ENCODE measurements around the gene RCHY1. TPM values are rescaled to one million over a fixed set of nuclear protein-coding genes. Genes with fewer than 3 reads are reported as not detected.
"Not testable (repeated sequence)": the region's sequence is repeated elsewhere in the genome, so short reads cannot be mapped to it uniquely, and the experiment has no call there.

Gene RCHY1
- total RNA-seq, 2 experiments from 2014 or later: 20.0 to 25.3 TPM

- H3K4me1 Mint-ChIP-seq (ENCODE audit: low read depth); H3K9me3 Mint-ChIP-seq (ENCODE audit: insufficient read depth); POLR2A ChIA-PET; H3K27me3 Mint-ChIP-seq (ENCODE audit: low read depth); H3K4me3 Mint-ChIP-seq; ATAC-seq; H3K27ac Mint-ChIP-seq; DNase-seq: not testable (repeated sequence)
- peaks cover 23% of the 10 kb centered on the region for H3K36me3 Mint-ChIP-seq (ENCODE audit: low read depth)
- CTCF ChIA-PET: interaction anchor here (1.3 kb wide), 1 partner anchor 11 kb away, joined by 3 read pairs; no protein-coding TSS in a partner anchor
These were observed 23.1 kb upstream of the RCHY1 start for GRCh38 chr4:75537308-75537707.

DNA sequence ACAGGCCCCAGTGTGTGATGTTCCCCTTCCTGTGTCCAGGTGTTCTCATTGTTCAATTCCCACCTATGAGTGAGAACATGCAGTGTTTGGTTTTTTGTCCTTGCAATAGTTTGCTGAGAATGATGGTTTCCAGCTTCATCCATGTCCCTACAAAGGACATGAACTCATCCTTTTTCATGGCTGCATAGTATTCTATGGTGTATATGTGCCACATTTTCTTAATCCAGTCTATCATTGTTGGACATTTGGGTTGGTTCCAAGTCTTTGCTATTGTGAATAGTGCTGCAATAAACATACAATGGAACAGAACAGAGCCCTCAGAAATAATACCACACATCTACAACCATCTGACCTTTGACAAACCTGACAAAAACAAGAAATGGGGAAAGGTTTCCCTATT lies 19.7 kb upstream of the RCHY1 start:
- DNase-seq; H3K4me3 Mint-ChIP-seq; H3K9me3 Mint-ChIP-seq (ENCODE audit: insufficient read depth); POLR2A ChIA-PET; CTCF ChIA-PET; H3K4me1 Mint-ChIP-seq (ENCODE audit: low read depth); H3K27me3 Mint-ChIP-seq (ENCODE audit: low read depth); H3K27ac Mint-ChIP-seq; ATAC-seq: not testable (repeated sequence)
- H3K36me3 Mint-ChIP-seq (ENCODE audit: low read depth): peaks cover 45% of the 10 kb centered on the region

DNA sequence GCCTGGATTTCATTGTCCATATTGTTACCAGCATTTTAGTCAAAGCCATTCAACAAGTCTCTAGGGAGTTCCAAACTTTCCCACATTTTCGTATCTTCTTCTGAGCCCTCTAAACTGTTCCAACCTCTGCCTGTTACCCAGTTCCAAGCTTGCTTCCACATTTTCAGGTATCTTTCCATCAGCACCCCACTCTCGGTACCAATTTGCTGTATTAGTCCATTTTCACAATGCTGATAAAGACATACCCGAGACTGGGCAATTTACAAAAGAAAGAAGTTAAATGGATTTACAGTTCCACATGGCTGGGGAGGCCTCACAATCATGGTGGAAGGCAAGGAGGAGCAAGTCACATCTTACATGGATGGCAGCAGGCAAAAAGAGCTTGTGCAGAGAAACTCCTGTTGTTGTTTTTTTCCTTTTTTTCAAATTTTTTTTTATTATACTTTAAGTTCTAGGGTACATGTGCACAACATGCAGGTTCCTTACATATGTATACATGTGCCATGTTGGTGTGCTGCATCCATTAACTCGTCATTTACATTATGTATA lies 19.2 kb upstream of the RCHY1 start:
- DNase-seq; H3K27ac Mint-ChIP-seq; CTCF ChIA-PET; H3K4me3 Mint-ChIP-seq; H3K4me1 Mint-ChIP-seq (ENCODE audit: low read depth); ATAC-seq; H3K27me3 Mint-ChIP-seq (ENCODE audit: low read depth); POLR2A ChIA-PET; H3K9me3 Mint-ChIP-seq (ENCODE audit: insufficient read depth): not testable (repeated sequence)
- peaks cover 45% of the 10 kb centered on the region for H3K36me3 Mint-ChIP-seq (ENCODE audit: low read depth)

- H3K27ac Mint-ChIP-seq; H3K9me3 Mint-ChIP-seq (ENCODE audit: insufficient read depth); CTCF ChIA-PET; H3K4me1 Mint-ChIP-seq (ENCODE audit: low read depth); H3K27me3 Mint-ChIP-seq (ENCODE audit: low read depth); H3K4me3 Mint-ChIP-seq; ATAC-seq; DNase-seq: not testable (repeated sequence)
- POLR2A ChIA-PET: interaction anchor here (1.0 kb wide), 1 partner anchor 17 kb away, joined by 3 read pairs; no protein-coding TSS in a partner anchor
- H3K36me3 Mint-ChIP-seq (ENCODE audit: low read depth): peaks cover 54% of the 10 kb centered on the region
These were observed 17.4 kb upstream of the RCHY1 start for GRCh38 chr4:75531536-75532143.

GRCh38 chr4:75530556-75531322 lies 16.5 kb upstream of the RCHY1 start:
- no peaks in the 10 kb centered on the region for H3K4me1 Mint-ChIP-seq (ENCODE audit: low read depth)
- no peaks in the 10 kb centered on the region for H3K27me3 Mint-ChIP-seq (ENCODE audit: low read depth)
- H3K9me3 Mint-ChIP-seq (ENCODE audit: insufficient read depth): no peaks in the 10 kb centered on the region
- no peak overlapping the region for H3K4me3 Mint-ChIP-seq
- H3K27ac Mint-ChIP-seq: no peak overlapping the region
- DNase-seq (no peak), ATAC-seq (no peak)
- H3K36me3 Mint-ChIP-seq (ENCODE audit: low read depth): peaks cover 58% of the 10 kb centered on the region
- ChIA-PET POLR2A (interaction anchor here (1.0 kb wide), 1 partner anchor 16 kb away, joined by 3 read pairs; no protein-coding TSS in a partner anchor), CTCF (no interaction called here)

DNA sequence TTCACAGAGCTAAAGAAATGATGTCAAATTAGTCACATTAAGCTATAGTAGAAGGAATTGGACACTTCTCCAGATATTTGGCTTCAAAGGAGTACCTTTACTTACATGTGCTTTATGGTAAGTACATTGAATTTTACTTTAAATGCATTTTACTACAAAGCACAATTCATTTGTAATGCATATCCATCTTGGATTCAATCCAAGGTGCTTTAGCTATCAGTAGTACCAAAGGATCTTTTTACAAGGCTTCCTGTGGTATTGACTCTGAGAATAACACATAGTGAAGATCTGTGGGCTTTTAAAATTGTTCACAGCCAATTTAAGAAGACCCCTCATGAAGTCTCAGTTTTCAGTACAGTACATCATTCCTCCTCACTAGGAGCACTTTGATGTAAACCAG lies 13.3 kb upstream of the RCHY1 start:
- ChIA-PET POLR2A (interaction anchor here (2.1 kb wide), 1 partner anchor 13 kb away, joined by 13 read pairs; the partner anchor contains the start of genes RCHY1 and THAP6), CTCF (interaction anchor here (1.0 to 2.2 kb wide), 3 partner anchors 12 to 92 kb away, joined by 3 to 8 read pairs (median 4); partner anchors contain the start of genes RCHY1 and THAP6)
- no peaks in the 10 kb centered on the region for H3K27me3 Mint-ChIP-seq (ENCODE audit: low read depth)
- H3K36me3 Mint-ChIP-seq (ENCODE audit: low read depth): peaks cover 54% of the 10 kb centered on the region
- H3K4me3 Mint-ChIP-seq: no peak overlapping the region
- H3K9me3 Mint-ChIP-seq (ENCODE audit: insufficient read depth): no peaks in the 10 kb centered on the region
- H3K27ac Mint-ChIP-seq: no peak overlapping the region
- ATAC-seq: no peak
- no peak for DNase-seq
- H3K4me1 Mint-ChIP-seq (ENCODE audit: low read depth): no peaks in the 10 kb centered on the region

DNA sequence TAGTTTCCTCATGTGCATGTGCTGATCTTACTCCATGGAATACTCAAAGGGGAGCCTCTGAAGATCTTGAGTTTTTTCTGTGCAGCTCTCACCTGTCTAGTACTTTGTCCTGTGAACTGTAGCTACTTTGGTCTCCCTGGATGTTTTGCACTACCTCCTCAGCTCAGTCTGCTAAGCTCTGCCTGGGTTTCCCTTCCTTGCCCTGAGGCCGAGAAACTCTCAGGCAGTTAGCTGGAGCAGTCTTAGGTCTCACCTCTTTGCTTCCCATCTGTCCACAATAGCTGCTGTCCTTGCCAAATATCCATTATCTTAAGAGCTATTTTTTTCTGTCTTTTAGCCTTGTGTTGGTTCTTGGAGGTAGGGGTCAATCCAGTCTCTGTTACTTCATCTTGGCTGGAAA lies 11.7 kb upstream of the RCHY1 start:
- ChIA-PET POLR2A (interaction anchor here (0.8 to 2.1 kb wide), 2 partner anchors 11 to 13 kb away, joined by 3 to 13 read pairs; partner anchors contain the start of genes RCHY1 and THAP6), CTCF (interaction anchor here (1.3 kb wide), 1 partner anchor 12 kb away, joined by 3 read pairs; no protein-coding TSS in a partner anchor)
- Mint-ChIP-seq H3K27me3 (ENCODE audit: low read depth) (no peaks in the 10 kb centered on the region), H3K36me3 (ENCODE audit: low read depth) (peaks cover 49% of the 10 kb centered on the region), H3K27ac (no peak overlapping the region), H3K4me1 (ENCODE audit: low read depth) (no peaks in the 10 kb centered on the region), H3K9me3 (ENCODE audit: insufficient read depth) (no peaks in the 10 kb centered on the region), H3K4me3 (no peak overlapping the region)
- DNase-seq: no peak
- no peak for ATAC-seq

- POLR2A ChIA-PET: interaction anchor here (0.6 kb wide), 1 partner anchor 406 kb away, joined by 4 read pairs; no protein-coding TSS in a partner anchor
- Mint-ChIP-seq H3K4me1 (ENCODE audit: low read depth) (peaks cover 1% of the 10 kb centered on the region), H3K9me3 (ENCODE audit: insufficient read depth) (no peaks in the 10 kb centered on the region), H3K27ac (no peak overlapping the region), H3K4me3 (no peak overlapping the region), H3K36me3 (ENCODE audit: low read depth) (peaks cover 48% of the 10 kb centered on the region), H3K27me3 (ENCODE audit: low read depth) (no peaks in the 10 kb centered on the region)
- CTCF ChIA-PET: no interaction called here
- DNase-seq: no peak
- ATAC-seq: no peak
These were observed 10.9 kb upstream of the RCHY1 start for GRCh38 chr4:75525086-75525485.

GRCh38 chr4:75519452-75519851 lies 5.2 kb upstream of the RCHY1 start:
- ATAC-seq; CTCF ChIA-PET; H3K4me3 Mint-ChIP-seq; H3K27ac Mint-ChIP-seq; DNase-seq; POLR2A ChIA-PET; H3K27me3 Mint-ChIP-seq (ENCODE audit: low read depth); H3K9me3 Mint-ChIP-seq (ENCODE audit: insufficient read depth): not testable (repeated sequence)
- Mint-ChIP-seq H3K36me3 (ENCODE audit: low read depth) (peaks cover 47% of the 10 kb centered on the region), H3K4me1 (ENCODE audit: low read depth) (peaks cover 27% of the 10 kb centered on the region)

- Mint-ChIP-seq H3K4me1 (ENCODE audit: low read depth) (peaks cover 35% of the 10 kb centered on the region), H3K27ac (no peak overlapping the region), H3K27me3 (ENCODE audit: low read depth) (no peaks in the 10 kb centered on the region), H3K4me3 (no peak overlapping the region), H3K9me3 (ENCODE audit: insufficient read depth) (no peaks in the 10 kb centered on the region), H3K36me3 (ENCODE audit: low read depth) (peaks cover 34% of the 10 kb centered on the region)
- POLR2A ChIA-PET: interaction anchor here (1.5 kb wide), 1 partner anchor 208 kb away, joined by 4 read pairs; the partner anchor contains the start of gene USO1
- no peak for ATAC-seq
- no peak for DNase-seq
- CTCF ChIA-PET: interaction anchor here (1.1 to 3.0 kb wide), 5 partner anchors 11 to 211 kb away, joined by 3 to 14 read pairs (median 5); partner anchors contain the start of gene USO1
These were observed 1.9 kb upstream of the RCHY1 start for GRCh38 chr4:75516144-75516543.

DNA sequence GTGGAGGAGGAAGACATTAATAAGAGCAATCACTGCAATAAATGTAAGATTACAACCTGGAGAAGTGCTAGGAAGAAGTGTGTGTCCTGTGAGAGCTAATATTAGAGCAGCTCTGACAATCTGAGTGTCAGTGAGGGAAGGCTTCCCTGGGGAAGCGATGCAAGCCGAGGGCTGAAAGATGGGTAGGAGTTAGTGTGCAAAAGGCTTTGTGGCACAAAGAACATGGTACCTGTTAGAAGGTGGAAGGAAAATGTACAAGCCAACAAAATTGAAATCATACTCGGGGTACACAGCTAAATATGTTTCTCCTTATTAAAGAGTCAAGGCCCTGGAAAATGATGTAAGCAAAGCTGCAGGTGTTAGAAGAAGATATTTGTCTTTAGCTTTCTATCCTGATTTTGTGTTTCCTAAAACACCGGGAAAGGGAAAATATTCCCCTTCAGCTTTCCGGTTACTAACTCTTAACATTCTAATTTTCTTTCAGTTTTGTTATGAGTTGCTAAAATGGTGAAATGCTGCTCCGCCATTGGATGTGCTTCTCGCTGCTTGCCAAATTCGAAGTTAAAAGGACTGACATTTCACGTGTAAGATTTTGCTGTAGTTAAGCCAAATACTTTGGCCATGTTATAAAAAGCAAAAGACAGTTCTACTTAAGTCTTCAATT lies 878 bp upstream of the RCHY1 start:
- CTCF ChIA-PET: interaction anchor here (1.2 to 3.0 kb wide), 9 partner anchors 12 to 582 kb away, joined by 3 to 14 read pairs (median 5); partner anchors contain the start of genes ODAPH, PARM1 and USO1
- ATAC-seq (no peak), DNase-seq (peak; percentile 29)
- peak overlapping the region; percentile 100 for H3K27ac Mint-ChIP-seq
- POLR2A ChIA-PET: interaction anchor here (0.6 to 1.9 kb wide), 10 partner anchors 9 to 1562 kb away, joined by 3 to 13 read pairs (median 4); partner anchors contain the start of gene USO1
- H3K4me1 Mint-ChIP-seq (ENCODE audit: low read depth): peaks cover 43% of the 10 kb centered on the region
- H3K36me3 Mint-ChIP-seq (ENCODE audit: low read depth): peaks cover 31% of the 10 kb centered on the region
- no peaks in the 10 kb centered on the region for H3K9me3 Mint-ChIP-seq (ENCODE audit: insufficient read depth)
- no peaks in the 10 kb centered on the region for H3K27me3 Mint-ChIP-seq (ENCODE audit: low read depth)
- H3K4me3 Mint-ChIP-seq: no peak overlapping the region
